RWPE1 (cell line): ENCODE measurements around the gene KLF6.

Experiments used
- CTCF ChIA-PET: fragments of 350-600 bp; sonication (Branson Sonifier 250); formaldehyde crosslinking; extraction: SDS; loops from one replicate; lab custom pipeline; 2021; lab: Yijun Ruan, JAX
- POLR2A ChIA-PET: fragments of 400-600 bp; formaldehyde crosslinking; extraction: SDS; loops from one replicate; lab custom pipeline; 2020; ENCODE audit warnings: antibody characterized with exemption; ENCODE audit not compliant: low non-redundant PET; lab: Yijun Ruan, JAX
- DNase-seq: peaks from one replicate; pipeline ENCODE4 v3.0.0; 2012; ENCODE audit warnings: low spot score
- H3K27ac ChIP-seq: fragments of 450-650 bp; 2 replicates; pipeline ENCODE4 v1.5.1; 2017
- TF ChIP-seq, protein P1 (sequence below): fragments of 450-650 bp; conservative IDR thresholded peaks from 2 replicates; pipeline ENCODE4 v1.5.1; 2017; ENCODE audit warnings: low read depth, mild to moderate bottlenecking

Gene KLF6

DNA sequence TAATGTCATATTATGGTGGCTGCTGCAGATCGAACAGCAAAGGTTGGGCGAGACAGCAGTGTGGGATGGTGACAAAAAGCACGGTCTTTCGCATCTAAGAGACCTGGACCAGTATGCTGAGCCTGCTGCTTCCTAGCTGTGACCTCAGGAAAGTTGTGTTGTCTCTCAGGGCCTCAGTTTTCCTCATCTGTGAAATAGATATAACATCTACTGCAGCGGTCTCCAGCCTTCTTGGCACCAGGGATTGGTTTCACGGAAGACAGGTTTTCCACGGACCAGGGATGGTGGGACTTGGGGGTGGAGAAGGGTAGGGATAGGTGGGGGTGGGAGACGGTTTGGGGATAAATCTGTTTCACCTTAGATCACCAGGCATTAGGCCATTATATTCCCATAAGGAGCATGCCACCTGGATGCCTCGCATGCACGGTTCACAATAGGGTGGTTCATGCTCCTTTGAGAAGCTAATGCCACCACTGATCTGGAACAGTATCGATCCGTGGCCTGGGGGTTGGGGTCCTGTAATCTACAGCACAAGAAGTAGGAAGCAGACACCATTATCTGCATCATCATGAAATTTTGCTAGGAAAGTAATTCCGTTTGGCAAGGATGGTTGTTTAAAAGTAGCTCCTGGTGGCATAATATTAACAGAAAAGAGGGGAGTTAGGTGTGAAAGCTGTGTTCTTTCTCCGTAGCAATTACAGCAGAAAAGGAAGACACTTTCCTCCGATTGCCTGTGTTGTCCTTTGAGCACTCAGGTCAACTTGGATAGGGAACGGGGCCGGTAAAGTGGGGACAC is 10.8 kb downstream of the KLF6 start:
- peak overlapping the region; percentile 29; the same call in 1 of the 2 replicates for H3K27ac ChIP-seq
- TF ChIP-seq, protein P1, sequence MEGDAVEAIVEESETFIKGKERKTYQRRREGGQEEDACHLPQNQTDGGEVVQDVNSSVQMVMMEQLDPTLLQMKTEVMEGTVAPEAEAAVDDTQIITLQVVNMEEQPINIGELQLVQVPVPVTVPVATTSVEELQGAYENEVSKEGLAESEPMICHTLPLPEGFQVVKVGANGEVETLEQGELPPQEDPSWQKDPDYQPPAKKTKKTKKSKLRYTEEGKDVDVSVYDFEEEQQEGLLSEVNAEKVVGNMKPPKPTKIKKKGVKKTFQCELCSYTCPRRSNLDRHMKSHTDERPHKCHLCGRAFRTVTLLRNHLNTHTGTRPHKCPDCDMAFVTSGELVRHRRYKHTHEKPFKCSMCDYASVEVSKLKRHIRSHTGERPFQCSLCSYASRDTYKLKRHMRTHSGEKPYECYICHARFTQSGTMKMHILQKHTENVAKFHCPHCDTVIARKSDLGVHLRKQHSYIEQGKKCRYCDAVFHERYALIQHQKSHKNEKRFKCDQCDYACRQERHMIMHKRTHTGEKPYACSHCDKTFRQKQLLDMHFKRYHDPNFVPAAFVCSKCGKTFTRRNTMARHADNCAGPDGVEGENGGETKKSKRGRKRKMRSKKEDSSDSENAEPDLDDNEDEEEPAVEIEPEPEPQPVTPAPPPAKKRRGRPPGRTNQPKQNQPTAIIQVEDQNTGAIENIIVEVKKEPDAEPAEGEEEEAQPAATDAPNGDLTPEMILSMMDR, result no peak
- DNase-seq, result no peak
- CTCF ChIA-PET, result no interaction called here
- POLR2A ChIA-PET, result no interaction called here

DNA sequence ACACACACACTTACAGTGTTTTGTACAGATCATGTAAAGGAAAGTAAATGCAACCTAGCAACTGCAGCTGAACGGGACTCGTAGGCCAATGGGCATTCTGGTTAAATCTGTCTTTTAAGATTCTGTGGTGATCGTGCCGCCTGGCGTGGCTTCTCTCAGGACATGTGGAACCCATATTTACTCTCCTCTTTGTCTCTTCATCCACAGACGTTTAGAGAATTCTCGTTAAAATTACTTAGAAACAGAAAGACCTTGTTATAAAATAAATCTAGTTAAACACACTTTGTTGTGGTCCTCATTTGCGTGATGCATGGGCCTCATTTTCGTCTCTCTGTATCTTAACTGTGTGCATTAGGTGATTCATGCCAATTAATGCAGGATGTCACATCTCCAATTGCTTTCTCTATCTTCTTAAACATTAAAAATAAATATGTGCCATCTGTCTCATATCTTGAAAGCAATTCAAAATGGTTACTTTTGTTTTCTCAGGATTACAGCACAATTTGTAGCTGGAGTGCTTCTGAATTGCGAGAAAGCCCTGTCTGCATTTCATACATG is 11.5 kb downstream of the KLF6 start:
- CTCF ChIA-PET, result no interaction called here
- no peak overlapping the region for H3K27ac ChIP-seq
- POLR2A ChIA-PET, result no interaction called here

DNA sequence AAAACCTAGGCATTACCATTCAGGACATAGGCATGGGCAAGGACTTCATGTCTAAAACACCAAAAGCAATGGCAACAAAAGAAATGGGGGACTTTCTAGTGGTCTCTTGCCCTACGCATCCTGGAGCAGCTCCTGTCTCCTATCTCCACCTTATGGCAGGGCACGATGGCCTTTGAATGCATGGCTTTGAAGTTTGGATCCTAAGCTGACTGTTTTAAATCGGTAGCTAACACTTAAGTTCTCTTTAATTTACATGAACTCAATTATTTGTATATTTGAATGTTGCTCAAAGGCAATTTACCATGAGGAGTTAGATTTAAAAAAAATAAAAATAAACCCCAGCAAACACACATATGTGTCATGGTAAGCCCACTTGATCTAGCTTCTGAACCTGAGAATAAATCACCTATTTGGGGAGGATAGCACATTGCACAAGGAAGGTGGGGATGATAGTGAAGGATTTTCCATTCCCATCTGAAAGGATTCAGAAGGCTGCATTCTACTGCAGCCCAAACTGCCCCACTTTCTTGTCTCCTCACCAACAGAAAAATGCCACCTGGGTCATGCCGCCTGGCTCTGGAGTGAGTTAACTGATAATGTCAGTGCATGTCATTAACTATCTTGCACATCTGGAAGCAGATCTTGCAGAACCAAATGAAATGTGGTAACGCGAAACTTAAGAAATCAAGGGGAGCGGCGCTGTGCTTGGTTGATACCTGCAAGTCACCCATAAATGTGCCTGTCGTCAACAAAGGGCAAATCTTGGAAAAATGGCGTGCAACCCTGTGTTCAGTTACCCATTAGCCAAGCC is 12.4 kb downstream of the KLF6 start:
- ChIA-PET CTCF (no interaction called here), POLR2A (no interaction called here)
- H3K27ac ChIP-seq, result no peak overlapping the region
- no peak for DNase-seq
- TF ChIP-seq, protein P1, result no peak

More for the DNA sequence above, 11.5 kb downstream of the KLF6 start:
- DNase-seq, result no peak
- TF ChIP-seq, protein P1, result no peak

DNA sequence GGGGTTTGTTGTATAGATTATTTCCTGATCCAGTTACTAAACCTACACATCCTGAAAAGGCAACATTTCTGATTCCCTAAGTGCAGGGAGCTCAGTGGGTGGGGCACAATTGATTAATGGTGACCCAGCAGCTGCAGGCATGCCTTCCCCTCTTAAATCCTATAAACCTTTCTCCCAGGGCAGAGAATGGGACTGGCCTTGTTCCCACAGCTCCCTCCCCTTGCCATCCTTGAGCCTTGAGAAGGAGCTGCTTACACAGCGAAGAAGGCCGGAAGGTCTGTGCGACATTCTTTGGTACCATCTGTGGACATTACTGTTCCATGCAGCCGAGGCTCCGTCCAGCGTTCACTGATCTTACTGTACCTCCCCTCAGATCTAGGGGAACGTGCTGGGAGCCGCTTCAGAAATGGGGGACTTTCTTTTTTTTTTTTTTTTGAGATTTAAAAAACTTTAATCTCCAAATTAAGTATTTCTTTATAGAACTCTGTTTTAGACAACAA is 14.3 kb downstream of the KLF6 start:
- no peak for DNase-seq
- ChIA-PET CTCF (no interaction called here), POLR2A (no interaction called here)
- H3K27ac ChIP-seq, result no peak overlapping the region
- TF ChIP-seq, protein P1, result no peak

DNA sequence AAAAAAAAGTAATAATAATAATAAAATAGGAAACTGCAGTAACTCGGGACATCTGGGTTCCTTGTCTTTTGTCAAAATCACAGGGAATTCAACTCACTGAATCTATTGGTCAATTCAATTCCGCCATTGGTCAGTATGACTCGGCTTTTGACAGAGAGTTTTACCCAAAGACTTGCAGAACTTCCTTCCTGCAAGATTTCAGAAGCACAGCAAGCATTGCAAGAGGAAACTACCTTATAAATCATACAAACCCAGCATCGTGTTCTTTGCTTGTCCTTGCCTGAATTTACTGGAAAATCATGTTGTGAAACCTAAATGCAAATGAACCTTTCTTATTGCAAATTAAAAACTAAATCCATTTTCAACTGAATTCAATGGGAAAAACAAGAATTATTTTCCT is 15.5 kb downstream of the KLF6 start:
- H3K27ac ChIP-seq, result no peak overlapping the region
- ChIA-PET CTCF (interaction anchor here (0.7 kb wide), 1 partner anchor 84 kb away, joined by 3 read pairs; no protein-coding TSS in a partner anchor), POLR2A (no interaction called here)
- DNase-seq, result no peak
- TF ChIP-seq, protein P1, result no peak
